Uterus (tissue), 2 donors: ENCODE results near the gene SCGB1D4.

ENCODE experiments used
- CTCF ChIP-seq, 4 experiments: fragments of 200-600 bp in 2 of 4; fragments of 450-650 bp in 2 of 4; sonication (generic) in 2 of 4; IDR thresholded peaks; one replicate each; pipeline ENCODE4 v1.5.1; 2016 to 2019; ENCODE audit warnings: antibody characterized with exemption in 4 of 4, mild to moderate bottlenecking in 2 of 4, moderate library complexity in 1 of 4
- POLR2A ChIP-seq, 2 donors: fragments of 450-650 bp; IDR thresholded peaks; one replicate each; pipeline ENCODE4 v1.6.1; 2016; ENCODE audit warnings: antibody characterized with exemption in 2 of 2, mild to moderate bottlenecking in 1 of 2, moderate library complexity in 1 of 2

GRCh38 chr11:62264004-62264403 is 34.9 kb downstream of the SCGB1D4 start:
- TF ChIP-seq CTCF (IDR thresholded peaks at IDR 0.05), result no peak
- no peak for TF ChIP-seq POLR2A (IDR thresholded peaks at IDR 0.05)
